H1 (cell line): ENCODE measurements around the gene ZDHHC5.

Experiments used
- ATF2 ChIP-seq: IDR thresholded peaks from 2 replicates; pipeline ENCODE4 v1.6.1; 2012; ENCODE audit warnings: low read length, inconsistent platforms
- CTCF ChIP-seq, 3 experiments: IDR thresholded peaks; 1 replicate in 2 of 3; 2 replicates in 1 of 3; pipeline versions ENCODE4 v1.5.1 to v1.6.1; 2011; ENCODE audit warnings: low read length in 3 of 3, mild to moderate bottlenecking in 3 of 3, inconsistent platforms in 2 of 3, low read depth in 1 of 3, moderate library complexity in 1 of 3; ENCODE audit not compliant: insufficient read depth in 1 of 3; ENCODE audit errors: control extremely low read depth in 1 of 3
- EZH2 ChIP-seq: fragments of 200-600 bp; sonication (generic); IDR thresholded peaks from 2 replicates; pipeline ENCODE4 v1.7.1; 2012; ENCODE audit warnings: low read depth, mild to moderate bottlenecking, moderate library complexity, low read length, inconsistent platforms; ENCODE audit not compliant: severe bottlenecking
- POLR2A ChIP-seq, 2 experiments: IDR thresholded peaks; 1 replicate in 1 of 2; 2 replicates in 1 of 2; pipeline ENCODE4 v1.6.1; 2011; ENCODE audit warnings: low read depth in 2 of 2, low read length in 2 of 2, mild to moderate bottlenecking in 2 of 2; ENCODE audit errors: control extremely low read depth in 1 of 2
- USF2 ChIP-seq: IDR thresholded peaks from 2 replicates; pipeline ENCODE4 v1.6.1; 2011; ENCODE audit warnings: low read length, improper control_type of control experiment
- ZNF274 ChIP-seq: IDR thresholded peaks from 2 replicates; pipeline ENCODE4 v1.7.0; 2012; ENCODE audit warnings: low read length, borderline replicate concordance; ENCODE audit errors: extremely low read depth

- TF ChIP-seq ATF2 (no peak), EZH2 (no peak), CTCF (IDR thresholded peaks at IDR 0.05; ENCODE audit: control extremely low read depth in 1 of 3, insufficient read depth in 1 of 3, low read depth in 1 of 3, low read length in 3 of 3) (no peak), POLR2A (IDR thresholded peaks at IDR 0.05; ENCODE audit: control extremely low read depth in 1 of 2, low read depth in 2 of 2, low read length in 2 of 2) (no peak), USF2 (no peak), ZNF274 (no peak)
These were observed 64.7 kb downstream of the ZDHHC5 start for GRCh38 chr11:57732661-57733060.
